ENCODE data around the gene CHRFAM7A.
"Not testable (repeated sequence)": the region's sequence is repeated elsewhere in the genome, so short reads cannot be mapped to it uniquely, and the experiment has no call there.

GRCh38 chr15:30315704-30316103, 77.6 kb downstream of the CHRFAM7A start:
- TF ChIP-seq GABPA (IDR thresholded peaks at IDR 0.05 in 1 of 2, conservative IDR thresholded peaks at IDR 0.05 in 1 of 2); CTCF (IDR thresholded peaks at IDR 0.05; ENCODE audit: low read depth, low read length, missing input control); ATF3 (IDR thresholded peaks at IDR 0.05); HNF4G (IDR thresholded peaks at IDR 0.05); SP1 (IDR thresholded peaks at IDR 0.05); REST (IDR thresholded peaks at IDR 0.05); TAF1 (conservative IDR thresholded peaks at IDR 0.05): not testable (repeated sequence)

Measured in liver (tissue), 3 donors.